ENCODE data around the gene PLEKHM2.

Gene PLEKHM2

DNA sequence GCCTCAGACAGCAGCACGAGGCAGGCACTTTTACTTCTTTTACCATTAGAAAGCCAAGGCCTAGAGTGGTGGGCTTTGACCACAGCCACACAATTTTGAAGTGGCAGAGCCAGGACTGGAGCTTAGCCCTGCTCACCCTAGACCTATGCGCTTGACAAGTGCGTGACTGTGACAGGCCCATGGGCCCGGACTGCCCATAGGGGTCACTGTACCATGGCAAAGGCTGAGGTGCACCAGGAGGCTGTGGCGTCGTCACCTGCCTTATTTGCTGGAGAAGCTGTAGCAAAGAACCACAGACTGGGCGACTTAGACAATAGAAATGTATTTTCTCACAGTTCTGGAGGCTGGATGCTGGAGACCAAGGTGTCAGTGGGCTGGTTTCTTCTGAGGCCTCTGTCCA lies 55.6 kb downstream of the PLEKHM2 start:
- in situ Hi-C loops (cut with MboI; ENCODE audit: low sequenced_read_pairs, unreplicated experiment) = loop anchor here (10.0 to 25.0 kb wide), 2 partner anchors 145 to 402 kb away; no protein-coding TSS in a partner anchor
- TF ChIP-seq, protein P1, sequence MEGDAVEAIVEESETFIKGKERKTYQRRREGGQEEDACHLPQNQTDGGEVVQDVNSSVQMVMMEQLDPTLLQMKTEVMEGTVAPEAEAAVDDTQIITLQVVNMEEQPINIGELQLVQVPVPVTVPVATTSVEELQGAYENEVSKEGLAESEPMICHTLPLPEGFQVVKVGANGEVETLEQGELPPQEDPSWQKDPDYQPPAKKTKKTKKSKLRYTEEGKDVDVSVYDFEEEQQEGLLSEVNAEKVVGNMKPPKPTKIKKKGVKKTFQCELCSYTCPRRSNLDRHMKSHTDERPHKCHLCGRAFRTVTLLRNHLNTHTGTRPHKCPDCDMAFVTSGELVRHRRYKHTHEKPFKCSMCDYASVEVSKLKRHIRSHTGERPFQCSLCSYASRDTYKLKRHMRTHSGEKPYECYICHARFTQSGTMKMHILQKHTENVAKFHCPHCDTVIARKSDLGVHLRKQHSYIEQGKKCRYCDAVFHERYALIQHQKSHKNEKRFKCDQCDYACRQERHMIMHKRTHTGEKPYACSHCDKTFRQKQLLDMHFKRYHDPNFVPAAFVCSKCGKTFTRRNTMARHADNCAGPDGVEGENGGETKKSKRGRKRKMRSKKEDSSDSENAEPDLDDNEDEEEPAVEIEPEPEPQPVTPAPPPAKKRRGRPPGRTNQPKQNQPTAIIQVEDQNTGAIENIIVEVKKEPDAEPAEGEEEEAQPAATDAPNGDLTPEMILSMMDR (IDR thresholded peaks at IDR 0.05; ENCODE audit: borderline replicate concordance, control extremely low read depth, extremely low read depth, insufficient read depth, missing control alignments) = no peak
- DNase-seq (ENCODE audit: low spot score) = no peak

DNA sequence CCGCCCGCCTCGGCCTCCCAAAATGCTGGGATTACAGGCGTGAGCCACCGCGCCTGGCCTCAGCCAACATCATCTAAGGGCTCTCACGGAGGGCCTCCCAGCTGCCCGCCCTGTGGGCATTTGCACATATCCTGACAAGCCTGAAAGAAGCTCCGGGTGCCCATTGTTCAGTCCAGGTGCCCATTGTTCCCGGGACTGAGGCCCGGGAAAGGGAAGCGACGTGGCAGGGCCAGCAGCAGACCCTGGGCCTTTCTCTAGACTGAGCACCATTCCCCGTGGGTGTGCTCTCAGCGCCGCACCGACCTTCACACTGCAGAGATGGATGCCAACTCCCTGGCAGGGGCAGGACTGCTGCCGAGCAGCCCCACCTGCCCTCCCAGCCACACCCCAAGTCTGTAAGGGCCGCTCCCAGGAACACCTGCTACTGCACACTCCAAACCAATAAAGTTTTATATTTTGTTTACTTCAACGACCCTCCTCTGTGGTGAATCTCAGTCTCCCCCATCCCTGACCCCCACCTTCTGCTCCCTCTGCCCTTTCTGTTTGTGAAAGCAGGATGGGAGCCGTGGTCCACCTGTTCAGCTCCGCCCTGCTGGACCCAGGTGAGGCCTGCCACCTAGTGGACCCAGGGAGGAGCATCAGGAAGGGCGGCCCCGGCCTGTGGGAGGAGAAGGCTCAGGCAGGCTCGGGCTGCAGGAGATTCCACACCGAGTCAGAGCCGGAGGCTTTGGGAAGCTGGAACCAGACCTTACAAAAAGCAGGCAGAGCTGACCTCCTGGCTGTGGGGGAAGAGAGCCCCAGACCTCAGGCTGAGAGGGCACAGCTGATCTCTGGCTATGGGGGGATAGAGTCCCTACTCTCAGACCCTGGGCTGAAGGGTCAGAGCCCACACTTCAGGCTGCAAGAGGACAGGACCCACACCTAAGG lies 57.1 kb downstream of the PLEKHM2 start:
- TF ChIP-seq, protein P1 (IDR thresholded peaks at IDR 0.05; ENCODE audit: borderline replicate concordance, control extremely low read depth, extremely low read depth, insufficient read depth, missing control alignments) = peak; percentile 96
- in situ Hi-C loops (cut with MboI; ENCODE audit: low sequenced_read_pairs, unreplicated experiment) = loop anchor here (10.0 to 25.0 kb wide), 2 partner anchors 146 to 404 kb away; no protein-coding TSS in a partner anchor
- DNase-seq (ENCODE audit: low spot score) = peak; percentile 91

DNA sequence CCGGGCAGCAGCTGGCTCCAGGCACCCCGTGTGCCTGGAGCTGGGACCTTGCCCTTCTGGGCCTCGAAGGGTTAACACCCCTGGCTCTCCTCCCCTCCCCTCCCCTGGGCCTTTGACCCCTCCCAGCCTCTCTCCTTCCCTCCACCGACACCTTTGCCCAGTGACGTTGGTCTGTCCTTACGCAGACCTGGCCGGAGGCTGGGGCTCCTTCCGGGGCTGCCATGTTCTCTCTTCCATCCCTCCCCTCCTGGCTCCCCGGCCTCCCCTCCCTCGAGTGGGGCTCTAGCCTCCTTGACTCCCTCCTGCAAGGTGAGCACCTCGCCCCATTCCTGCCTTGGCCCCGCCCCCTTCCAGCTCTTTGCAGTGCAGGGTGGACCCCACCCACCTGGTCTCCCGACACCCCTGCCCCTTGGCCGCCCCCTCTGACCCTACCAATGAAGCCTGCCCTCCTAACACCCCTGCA lies 58.2 kb downstream of the PLEKHM2 start, which contains the start of gene TMEM82:
TMEM82 (plus strand) TSS at position 161 of the 463 bp plus-strand sequence; CDS start at position 222, 61 bp downstream.
- DNase-seq (ENCODE audit: low spot score) = no peak
- in situ Hi-C loops (cut with MboI; ENCODE audit: low sequenced_read_pairs, unreplicated experiment) = loop anchor here (10.0 to 25.0 kb wide), 2 partner anchors 148 to 405 kb away; no protein-coding TSS in a partner anchor
- TF ChIP-seq, protein P1 (IDR thresholded peaks at IDR 0.05; ENCODE audit: borderline replicate concordance, control extremely low read depth, extremely low read depth, insufficient read depth, missing control alignments) = no peak

DNA sequence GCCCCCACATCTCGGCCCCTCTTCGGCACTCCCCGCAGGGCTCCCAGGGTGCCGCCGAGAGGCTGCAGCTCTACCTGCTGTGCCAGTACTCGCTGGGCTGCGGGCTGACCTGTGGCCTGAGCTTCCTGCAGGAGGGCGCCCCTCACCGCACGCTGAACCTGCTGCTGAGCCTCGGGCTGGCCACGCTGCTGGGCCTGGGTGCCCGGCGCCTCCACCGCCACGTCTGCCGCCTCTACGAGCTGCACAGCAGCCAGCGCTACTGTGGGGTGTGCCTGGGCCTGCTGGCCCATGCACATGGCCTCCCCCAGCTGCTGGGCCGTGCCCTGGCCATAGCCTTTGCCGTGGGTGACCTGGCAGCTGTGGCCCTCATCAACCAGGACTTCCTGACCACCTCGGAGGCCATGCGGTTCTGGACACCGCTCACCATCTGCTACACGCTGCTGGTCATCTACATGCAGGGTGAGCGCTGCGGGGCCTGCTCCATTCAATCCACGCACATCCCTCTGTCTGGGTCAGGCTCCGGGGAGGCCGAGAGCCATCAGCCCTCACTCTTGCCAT lies 60.1 kb downstream of the PLEKHM2 start:
- TF ChIP-seq, protein P1 (IDR thresholded peaks at IDR 0.05; ENCODE audit: borderline replicate concordance, control extremely low read depth, extremely low read depth, insufficient read depth, missing control alignments) = no peak
- in situ Hi-C loops (cut with MboI; ENCODE audit: low sequenced_read_pairs, unreplicated experiment) = loop anchor here (10.0 to 25.0 kb wide), 2 partner anchors 149 to 407 kb away; no protein-coding TSS in a partner anchor
- DNase-seq (ENCODE audit: low spot score) = no peak

DNA sequence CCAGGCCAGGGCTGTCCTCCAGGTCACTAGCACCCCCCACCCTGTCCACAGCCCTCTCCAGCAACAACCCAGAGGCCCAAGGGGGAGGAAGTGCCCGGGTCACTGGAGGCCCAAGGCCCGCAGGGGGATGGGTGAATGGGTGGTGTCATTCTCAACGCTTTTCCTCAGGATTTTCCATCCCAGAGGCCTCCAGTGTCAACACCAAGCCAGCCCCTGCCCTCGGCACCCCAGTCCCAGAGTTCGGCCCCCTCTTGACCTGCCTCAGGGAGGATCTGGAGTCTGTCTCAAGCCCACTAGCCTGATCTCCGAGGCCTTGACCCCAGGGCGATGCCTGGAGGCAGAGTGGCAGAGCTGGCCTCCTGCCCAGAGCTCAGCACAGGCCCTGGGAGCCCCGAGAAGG lies 63.3 kb downstream of the PLEKHM2 start:
- in situ Hi-C loops (cut with MboI; ENCODE audit: low sequenced_read_pairs, unreplicated experiment) = loop anchor here (10.0 to 25.0 kb wide), 2 partner anchors 153 to 410 kb away; no protein-coding TSS in a partner anchor
- TF ChIP-seq, protein P1 (IDR thresholded peaks at IDR 0.05; ENCODE audit: borderline replicate concordance, control extremely low read depth, extremely low read depth, insufficient read depth, missing control alignments) = no peak
- no peak for DNase-seq (ENCODE audit: low spot score)

DNA sequence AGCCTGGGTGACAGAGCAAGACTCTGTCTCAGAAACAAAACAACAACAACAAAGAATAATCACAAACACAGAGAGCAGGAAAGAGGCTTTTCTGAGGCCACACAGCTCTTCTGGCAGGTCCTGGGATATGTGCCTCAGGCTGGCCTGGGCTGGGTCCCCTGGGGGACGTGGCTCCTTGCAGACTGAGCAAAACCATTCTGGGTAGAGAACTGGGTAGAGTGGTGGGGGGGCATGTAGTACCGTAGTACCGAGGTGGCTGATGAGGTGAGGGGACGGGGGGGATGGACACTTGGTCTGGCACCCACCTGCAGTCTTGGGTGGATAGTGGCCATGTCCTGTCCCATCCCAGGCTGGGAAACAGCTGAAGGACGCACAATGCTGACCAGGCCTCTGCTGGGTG lies 64.1 kb downstream of the PLEKHM2 start:
- in situ Hi-C loops (cut with MboI; ENCODE audit: low sequenced_read_pairs, unreplicated experiment) = loop anchor here (10.0 to 25.0 kb wide), 2 partner anchors 153 to 411 kb away; no protein-coding TSS in a partner anchor
- DNase-seq (ENCODE audit: low spot score) = no peak
- TF ChIP-seq, protein P1 (IDR thresholded peaks at IDR 0.05; ENCODE audit: borderline replicate concordance, control extremely low read depth, extremely low read depth, insufficient read depth, missing control alignments) = no peak
